Activated naive CD8-positive, alpha-beta T cell treated with anti-CD3 and anti-CD28 coated beads, Interleukin-2, amount 10 ng/mL, durations not matched to agents 7 days and 5 days (primary cell): Measurements from ENCODE around the gene RBPJ. TPM values are rescaled to one million over a fixed set of nuclear protein-coding genes. Genes with fewer than 3 reads are reported as not detected.

Source experiments
- ATAC-seq: fragments of 150-1000 bp; cut with Tn5 transposase; one replicate; pipeline ENCODE4 v1.10.0; 2021; ENCODE audit warnings: low read depth, moderate library complexity
- POLR2A ChIA-PET: fragments of 350-600 bp; sonication (Branson Sonifier 250); formaldehyde crosslinking; loops from one replicate; lab custom pipeline; 2021; ENCODE audit warnings: antibody characterized with exemption; lab: Charles Lee
- DNase-seq: peaks from one replicate; pipeline ENCODE4 v3.0.0; 2021
- H3K27ac Mint-ChIP-seq: one replicate; pipeline ENCODE4 v1.8.0; 2022; ENCODE audit warnings: mild to moderate bottlenecking, mixed read lengths
- H3K27me3 Mint-ChIP-seq: one replicate; pipeline ENCODE4 v1.8.0; 2022; ENCODE audit warnings: mild to moderate bottlenecking, moderate library complexity, mixed read lengths
- H3K36me3 Mint-ChIP-seq: one replicate; pipeline ENCODE4 v1.8.0; 2021; ENCODE audit warnings: mild to moderate bottlenecking, mixed read lengths
- H3K4me1 Mint-ChIP-seq: one replicate; pipeline ENCODE4 v1.8.0; 2021; ENCODE audit warnings: mixed read lengths
- H3K4me3 Mint-ChIP-seq: one replicate; pipeline ENCODE4 v1.8.0; 2022; ENCODE audit warnings: mild to moderate bottlenecking, moderate library complexity, mixed read lengths
- H3K9me3 Mint-ChIP-seq: one replicate; pipeline ENCODE4 v1.8.0; 2021; ENCODE audit warnings: mixed read lengths
- total RNA-seq, 2 experiments: library from RNA; stranded (reverse); gene quantifications; one replicate each; pipeline ENCODE4 v1.2.3, GENCODE V29; 2021

Gene RBPJ
- total RNA-seq, 2 experiments from 2014 or later, result 60.7 to 75.3 TPM

DNA sequence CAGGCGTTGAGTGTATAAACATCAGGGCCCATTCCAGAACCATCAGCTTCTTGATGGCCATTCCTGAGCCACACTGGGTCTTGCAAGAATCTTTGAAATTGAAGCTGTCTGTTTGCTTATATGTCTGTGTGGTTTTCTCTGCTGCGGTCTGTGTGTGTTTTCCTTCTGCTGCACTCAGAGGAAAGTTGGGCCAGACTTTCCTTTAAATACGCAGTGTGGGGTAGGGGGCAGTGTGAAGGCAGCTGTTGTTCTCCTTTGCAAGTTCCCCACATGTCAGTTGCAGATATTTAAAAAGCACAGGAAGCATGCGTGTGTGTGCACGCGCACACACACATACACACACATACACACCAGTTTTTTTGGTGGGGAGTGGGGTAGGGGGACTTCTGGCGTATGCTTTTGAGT, 137.3 kb downstream of the RBPJ start:
- Mint-ChIP-seq H3K4me3 (peak overlapping the region; percentile 39), H3K27me3 (peaks cover 2% of the 10 kb centered on the region), H3K36me3 (no peaks in the 10 kb centered on the region), H3K27ac (peak overlapping the region; percentile 44), H3K9me3 (no peaks in the 10 kb centered on the region), H3K4me1 (peaks cover 18% of the 10 kb centered on the region)
- DNase-seq, result no peak
- peak; percentile 41 for ATAC-seq
- POLR2A ChIA-PET, result interaction anchor here (0.6 kb wide), 1 partner anchor 602 kb away, joined by 3 read pairs; no protein-coding TSS in a partner anchor

DNA sequence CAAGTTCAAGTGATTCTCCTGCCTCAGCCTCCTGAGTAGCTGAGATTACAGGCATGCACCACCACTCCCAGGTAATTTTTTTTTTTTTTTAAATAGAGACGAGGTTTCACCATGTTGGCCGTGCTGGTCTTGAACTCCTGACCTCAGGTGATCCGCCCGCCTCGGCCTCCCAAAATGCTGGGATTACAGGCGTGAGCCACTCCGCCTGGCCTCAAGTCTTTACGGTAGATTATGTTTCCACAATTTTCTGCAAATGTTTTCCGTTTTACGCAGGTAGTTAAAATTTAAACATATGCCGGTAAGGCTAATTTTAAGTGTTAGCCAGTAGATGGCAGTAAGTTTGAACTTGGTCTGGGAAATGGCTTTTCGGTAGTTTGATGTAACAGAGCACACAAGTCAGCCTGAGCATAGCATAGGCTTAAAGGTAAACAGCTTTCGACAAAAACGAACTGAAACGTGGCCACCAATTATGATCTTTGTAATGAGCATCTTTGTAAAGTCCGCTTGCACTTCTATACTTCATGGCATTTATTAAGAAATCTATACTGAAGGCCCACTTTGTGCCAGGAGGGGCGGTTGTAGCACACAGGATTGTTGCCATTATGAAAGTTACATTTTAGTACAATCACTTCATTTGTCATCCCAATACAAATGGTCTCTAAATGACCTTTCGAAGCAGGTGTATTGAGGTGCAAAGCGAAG, 138.4 kb downstream of the RBPJ start:
- ATAC-seq (peak; percentile 62), DNase-seq (peak; percentile 37)
- POLR2A ChIA-PET, result no interaction called here
- H3K27ac Mint-ChIP-seq, result no peak overlapping the region
- H3K4me1 Mint-ChIP-seq, result peaks cover 18% of the 10 kb centered on the region
- H3K27me3 Mint-ChIP-seq, result peaks cover 2% of the 10 kb centered on the region
- no peaks in the 10 kb centered on the region for H3K36me3 Mint-ChIP-seq
- no peaks in the 10 kb centered on the region for H3K9me3 Mint-ChIP-seq
- peak overlapping the region; percentile 51 for H3K4me3 Mint-ChIP-seq

DNA sequence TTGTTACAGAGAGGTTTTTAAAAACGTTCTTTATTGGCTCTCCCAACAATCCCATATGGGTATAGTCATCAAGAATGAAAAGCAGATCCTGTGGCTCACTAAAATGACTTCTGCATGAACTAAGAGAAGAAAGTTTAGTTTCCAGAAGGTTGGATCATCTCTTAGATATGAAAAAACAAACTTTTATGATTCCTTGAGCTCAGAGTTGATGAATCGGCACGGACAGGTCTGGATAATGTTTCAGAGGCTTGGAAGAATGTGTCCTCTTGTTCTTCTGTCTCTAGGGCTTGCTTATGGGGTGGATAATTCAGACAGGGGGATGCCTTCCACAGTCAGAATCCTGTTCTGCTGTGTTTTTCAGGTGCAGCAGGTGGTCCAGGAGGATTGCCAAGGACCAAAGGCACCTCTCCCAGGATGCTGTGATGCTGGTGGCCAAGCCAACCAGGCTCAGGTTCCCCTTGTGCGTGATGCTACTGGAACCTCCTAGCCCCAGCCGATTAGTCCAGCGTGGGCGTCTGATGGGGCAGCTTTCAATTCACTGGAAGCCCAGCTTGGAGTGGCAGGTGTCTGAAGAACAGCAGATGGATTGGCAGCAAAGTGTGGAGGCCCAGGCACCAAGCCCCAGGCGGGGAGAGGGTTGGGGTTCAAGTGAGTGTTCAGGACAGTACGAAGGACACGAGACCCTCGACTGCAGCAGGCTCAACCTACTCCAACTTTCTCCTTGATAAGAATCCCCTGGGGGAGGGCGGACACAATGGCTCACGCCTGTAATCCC, 139.1 kb downstream of the RBPJ start:
- peaks cover 18% of the 10 kb centered on the region for H3K4me1 Mint-ChIP-seq
- DNase-seq (no peak), ATAC-seq (no peak)
- peaks cover 2% of the 10 kb centered on the region for H3K27me3 Mint-ChIP-seq
- no peaks in the 10 kb centered on the region for H3K9me3 Mint-ChIP-seq
- no peak overlapping the region for H3K27ac Mint-ChIP-seq
- POLR2A ChIA-PET, result no interaction called here
- no peaks in the 10 kb centered on the region for H3K36me3 Mint-ChIP-seq
- no peak overlapping the region for H3K4me3 Mint-ChIP-seq

DNA sequence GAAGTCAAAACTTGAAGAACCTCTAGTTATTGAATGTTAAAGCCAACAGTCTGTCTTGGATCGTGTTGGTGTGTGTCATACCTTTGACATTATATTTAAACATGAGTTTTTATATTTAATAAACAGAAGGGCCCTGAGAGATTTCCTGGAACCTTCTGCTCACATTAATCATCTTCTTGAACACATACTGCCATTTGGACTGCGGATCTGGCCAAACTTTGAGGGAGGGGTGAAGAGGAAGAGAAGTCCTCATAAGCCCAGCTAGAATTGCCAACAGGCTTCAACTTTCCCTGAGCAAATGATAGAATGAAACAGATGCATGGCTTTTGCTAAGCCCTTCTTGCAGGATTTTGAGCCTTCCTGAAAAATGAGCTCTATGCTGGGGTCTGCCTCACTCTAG, 142.1 kb downstream of the RBPJ start:
- no peak overlapping the region for H3K4me3 Mint-ChIP-seq
- H3K27me3 Mint-ChIP-seq, result peaks cover 2% of the 10 kb centered on the region
- no peak overlapping the region for H3K27ac Mint-ChIP-seq
- H3K4me1 Mint-ChIP-seq, result peaks cover 14% of the 10 kb centered on the region
- H3K36me3 Mint-ChIP-seq, result no peaks in the 10 kb centered on the region
- no peaks in the 10 kb centered on the region for H3K9me3 Mint-ChIP-seq
- ATAC-seq (no peak), DNase-seq (no peak)
- POLR2A ChIA-PET, result no interaction called here

DNA sequence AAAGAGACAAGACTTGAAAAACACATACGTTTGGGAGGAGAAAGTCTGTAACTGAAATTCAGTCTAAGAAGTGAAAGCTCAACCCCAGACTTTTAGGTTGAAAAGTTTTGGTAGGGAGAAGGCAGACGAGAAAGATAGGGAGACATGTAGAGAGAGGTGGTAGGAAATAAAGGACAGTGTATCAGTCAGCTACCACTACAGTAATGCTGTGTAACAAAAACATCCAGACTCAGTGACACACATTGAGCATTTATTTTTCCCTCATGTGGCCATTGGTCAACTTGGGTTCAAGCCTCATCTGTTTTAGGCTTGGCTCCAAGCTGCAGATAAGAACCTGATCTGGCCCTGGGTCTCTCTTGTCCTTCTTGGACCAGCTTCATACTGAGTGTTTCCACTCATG, 142.6 kb downstream of the RBPJ start:
- peaks cover 2% of the 10 kb centered on the region for H3K27me3 Mint-ChIP-seq
- H3K36me3 Mint-ChIP-seq, result no peaks in the 10 kb centered on the region
- POLR2A ChIA-PET, result no interaction called here
- H3K9me3 Mint-ChIP-seq, result no peaks in the 10 kb centered on the region
- H3K27ac Mint-ChIP-seq, result no peak overlapping the region
- DNase-seq (no peak), ATAC-seq (no peak)
- H3K4me1 Mint-ChIP-seq, result peaks cover 8% of the 10 kb centered on the region
- H3K4me3 Mint-ChIP-seq, result no peak overlapping the region

DNA sequence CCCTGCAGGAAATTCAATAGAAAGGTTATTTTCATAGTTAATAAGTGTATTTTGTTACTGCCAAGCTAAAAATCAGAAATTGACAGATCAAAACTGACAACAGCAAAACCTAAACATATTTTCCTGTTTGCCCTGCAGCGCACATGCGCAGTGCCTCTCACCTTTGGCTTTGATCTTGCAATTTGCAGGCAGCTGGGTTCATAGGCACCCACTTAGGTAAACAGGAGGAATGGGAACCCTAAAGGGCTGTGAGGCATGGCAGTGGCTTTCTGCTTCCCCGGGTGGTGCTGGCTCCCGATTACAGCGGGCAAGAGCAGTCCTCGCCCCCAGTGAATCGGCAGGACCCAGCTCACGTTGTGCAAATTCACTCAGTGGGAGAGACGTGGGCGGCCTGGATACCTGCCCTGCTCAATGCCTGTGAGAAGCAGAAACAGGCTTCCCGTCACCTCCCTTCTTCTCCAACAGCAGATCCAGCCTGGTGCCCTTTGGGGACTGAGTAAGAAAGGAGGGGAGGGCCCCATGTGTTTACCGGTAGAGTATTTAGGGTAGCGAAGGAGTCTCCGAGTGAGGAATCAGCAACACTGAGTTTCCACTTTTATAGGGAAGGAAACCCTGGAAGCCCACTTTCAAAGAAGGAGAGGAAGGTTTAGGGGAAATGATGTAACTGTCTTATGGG, 143.7 kb downstream of the RBPJ start:
- H3K27ac Mint-ChIP-seq, result no peak overlapping the region
- ATAC-seq (no peak), DNase-seq (no peak)
- POLR2A ChIA-PET, result no interaction called here
- peaks cover 2% of the 10 kb centered on the region for H3K27me3 Mint-ChIP-seq
- H3K9me3 Mint-ChIP-seq, result no peaks in the 10 kb centered on the region
- no peaks in the 10 kb centered on the region for H3K36me3 Mint-ChIP-seq
- H3K4me1 Mint-ChIP-seq, result no peaks in the 10 kb centered on the region
- no peak overlapping the region for H3K4me3 Mint-ChIP-seq

DNA sequence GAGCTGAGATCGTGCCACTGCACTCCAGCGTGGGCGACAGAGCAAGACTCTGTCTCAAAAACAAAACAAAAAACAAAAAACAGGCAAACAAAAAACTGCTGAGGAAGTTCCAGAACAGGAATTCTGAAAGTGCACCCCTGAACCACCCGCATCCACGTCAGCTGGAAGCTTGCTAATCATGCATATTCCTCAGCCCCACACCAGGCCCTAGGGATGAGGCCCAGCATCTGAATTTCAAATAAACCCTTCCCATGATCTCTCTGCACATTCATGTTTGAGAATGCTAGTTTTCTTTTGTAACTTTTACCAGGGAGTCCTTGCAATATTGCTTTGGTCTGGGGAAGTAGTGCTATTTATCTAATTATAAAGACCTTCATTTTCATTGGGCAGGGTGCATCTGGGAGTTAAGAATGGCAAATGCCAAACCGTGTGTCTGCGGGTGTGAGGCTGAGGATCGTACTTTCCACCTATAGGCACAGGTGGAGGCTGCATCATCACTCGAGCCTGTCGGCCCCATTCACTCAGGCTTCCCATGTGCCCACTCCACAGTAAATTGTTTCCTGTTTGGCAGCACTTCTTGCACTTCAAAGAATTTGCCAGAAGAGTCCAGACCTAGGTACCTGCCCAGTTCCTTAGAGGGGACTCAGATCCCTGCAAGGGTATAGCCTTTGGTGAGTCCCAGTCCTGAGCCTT, 145.9 kb downstream of the RBPJ start:
- Mint-ChIP-seq H3K27ac (no peak overlapping the region), H3K4me1 (no peaks in the 10 kb centered on the region), H3K4me3 (no peak overlapping the region), H3K9me3 (no peaks in the 10 kb centered on the region), H3K36me3 (no peaks in the 10 kb centered on the region), H3K27me3 (no peaks in the 10 kb centered on the region)
- no peak for ATAC-seq
- POLR2A ChIA-PET, result no interaction called here
- no peak for DNase-seq

DNA sequence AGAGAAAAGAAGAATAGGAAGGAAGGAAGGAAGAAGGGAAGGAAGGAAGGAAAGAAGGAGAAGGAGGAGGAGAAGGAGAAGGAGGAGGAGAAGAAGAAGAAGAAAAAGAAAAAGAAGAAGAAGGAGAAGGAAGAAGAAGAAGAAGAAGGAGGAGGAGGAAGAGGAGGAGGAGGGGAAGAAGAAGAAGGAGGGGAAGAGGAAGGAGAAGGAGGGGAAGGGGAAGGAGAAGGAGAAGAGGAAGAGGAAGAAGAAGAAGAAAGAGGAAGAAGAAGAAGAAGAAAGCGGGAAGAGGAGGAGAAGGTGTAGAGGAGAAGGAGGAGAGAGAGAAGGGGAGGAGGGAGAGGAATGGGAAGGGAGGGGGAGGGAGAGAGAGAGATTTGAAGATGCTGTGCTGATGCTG, 146.9 kb downstream of the RBPJ start:
- H3K36me3 Mint-ChIP-seq, result no peaks in the 10 kb centered on the region
- H3K27me3 Mint-ChIP-seq, result no peaks in the 10 kb centered on the region
- no peaks in the 10 kb centered on the region for H3K4me1 Mint-ChIP-seq
- POLR2A ChIA-PET, result no interaction called here
- H3K27ac Mint-ChIP-seq, result no peak overlapping the region
- H3K9me3 Mint-ChIP-seq, result no peaks in the 10 kb centered on the region
- no peak for ATAC-seq
- no peak for DNase-seq
- H3K4me3 Mint-ChIP-seq, result no peak overlapping the region

DNA sequence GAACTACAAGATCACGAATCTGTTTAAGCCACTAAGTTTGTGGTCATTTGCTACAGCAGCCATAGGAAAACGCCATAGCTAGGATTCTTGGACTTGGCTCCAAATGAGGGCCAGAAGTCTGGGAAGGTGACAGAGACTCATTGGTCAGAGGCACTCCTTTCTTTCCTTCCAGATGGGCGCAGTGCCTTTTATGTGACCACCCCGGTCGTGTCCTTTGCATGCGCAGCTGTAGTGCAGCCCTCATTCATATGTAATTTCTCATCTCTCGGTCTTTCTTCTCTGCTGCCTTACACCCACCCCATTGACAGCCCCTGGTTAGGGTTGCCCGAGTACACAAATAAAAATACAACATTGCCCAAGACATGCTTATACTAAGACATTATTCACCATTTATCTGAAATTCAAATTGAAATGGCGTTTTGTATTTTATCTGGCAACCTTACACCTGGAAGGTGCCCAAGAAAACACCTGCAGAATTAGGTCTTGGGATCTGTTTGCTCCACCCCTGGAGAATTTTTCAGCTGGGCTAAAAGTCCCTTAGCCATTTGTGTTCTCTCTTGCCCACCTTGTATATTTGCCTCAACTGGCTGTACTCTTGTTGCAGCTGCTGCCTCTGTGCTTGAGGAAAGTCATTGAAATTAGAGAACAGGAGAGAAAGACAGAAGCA, 147.6 kb downstream of the RBPJ start:
- H3K4me1 Mint-ChIP-seq, result no peaks in the 10 kb centered on the region
- no peaks in the 10 kb centered on the region for H3K36me3 Mint-ChIP-seq
- H3K27me3 Mint-ChIP-seq, result no peaks in the 10 kb centered on the region
- no peak overlapping the region for H3K4me3 Mint-ChIP-seq
- DNase-seq (no peak), ATAC-seq (no peak)
- POLR2A ChIA-PET, result no interaction called here
- no peak overlapping the region for H3K27ac Mint-ChIP-seq
- no peaks in the 10 kb centered on the region for H3K9me3 Mint-ChIP-seq

DNA sequence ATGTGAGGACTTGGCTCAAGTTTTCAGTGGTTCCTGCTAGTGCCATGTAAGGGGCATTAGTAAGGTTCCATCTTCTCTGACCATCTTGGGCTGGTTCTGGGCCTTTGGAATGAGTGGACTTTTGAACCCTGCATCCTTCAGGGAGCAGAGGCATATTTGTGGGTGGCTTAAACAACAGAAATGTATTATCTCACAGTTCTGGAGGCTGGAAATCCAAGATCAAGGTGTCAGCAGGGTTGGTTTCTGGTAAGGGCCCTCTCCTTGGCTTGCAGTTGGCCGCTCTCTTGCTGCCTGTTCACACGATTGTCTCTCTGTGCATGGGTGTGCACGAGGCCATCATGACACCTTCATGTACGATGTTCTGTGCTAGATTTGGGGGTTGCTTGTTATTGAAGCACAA, 148.2 kb downstream of the RBPJ start:
- Mint-ChIP-seq H3K4me1 (no peaks in the 10 kb centered on the region), H3K36me3 (no peaks in the 10 kb centered on the region), H3K27ac (no peak overlapping the region), H3K27me3 (no peaks in the 10 kb centered on the region), H3K9me3 (no peaks in the 10 kb centered on the region), H3K4me3 (no peak overlapping the region)
- ATAC-seq, result no peak
- DNase-seq, result no peak
- POLR2A ChIA-PET, result no interaction called here

DNA sequence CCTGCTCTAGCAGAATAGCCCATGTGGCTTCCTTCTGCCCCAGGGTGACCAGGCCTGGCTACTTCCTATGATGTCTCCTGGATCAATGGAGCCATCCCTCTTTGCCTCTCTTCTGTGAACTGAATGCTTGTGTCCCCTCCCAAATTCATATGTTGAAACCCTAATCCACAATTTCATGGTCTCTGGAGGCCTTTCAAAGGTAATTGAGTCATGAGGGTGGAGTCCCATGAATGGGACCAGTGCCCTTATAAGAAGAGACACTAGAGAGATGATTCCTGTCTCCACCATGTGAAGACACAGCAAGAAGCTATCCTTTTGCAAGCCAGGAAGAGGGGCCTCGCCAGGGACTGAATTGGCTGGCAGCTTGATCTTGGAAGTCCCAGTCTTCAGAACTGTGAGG, 151.1 kb downstream of the RBPJ start:
- Mint-ChIP-seq H3K36me3 (no peaks in the 10 kb centered on the region), H3K9me3 (no peaks in the 10 kb centered on the region), H3K27ac (no peak overlapping the region), H3K4me3 (no peak overlapping the region), H3K27me3 (no peaks in the 10 kb centered on the region), H3K4me1 (no peaks in the 10 kb centered on the region)
- POLR2A ChIA-PET, result no interaction called here
- DNase-seq (no peak), ATAC-seq (no peak)

DNA sequence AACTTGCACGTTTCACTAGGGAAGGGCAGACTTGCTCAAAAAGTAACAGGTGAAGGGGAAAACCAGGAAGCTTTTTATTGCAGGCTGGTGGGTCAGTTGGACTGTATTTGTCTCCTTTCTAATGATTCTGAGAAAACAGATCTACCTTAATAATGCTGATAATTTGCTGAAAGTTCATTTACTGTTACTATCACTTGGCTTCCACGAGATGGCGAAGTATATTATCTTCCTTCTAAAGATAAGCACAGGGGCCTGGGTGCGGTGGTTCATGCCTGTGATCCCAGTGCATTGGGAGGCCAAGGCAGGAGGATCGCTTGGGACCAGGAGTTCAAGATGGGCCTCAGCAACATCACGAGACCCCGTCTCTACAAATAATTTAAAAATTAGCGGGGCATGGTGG, 153.1 kb downstream of the RBPJ start:
- Mint-ChIP-seq H3K36me3 (no peaks in the 10 kb centered on the region), H3K27me3 (no peaks in the 10 kb centered on the region)
- ATAC-seq, result no peak

DNA sequence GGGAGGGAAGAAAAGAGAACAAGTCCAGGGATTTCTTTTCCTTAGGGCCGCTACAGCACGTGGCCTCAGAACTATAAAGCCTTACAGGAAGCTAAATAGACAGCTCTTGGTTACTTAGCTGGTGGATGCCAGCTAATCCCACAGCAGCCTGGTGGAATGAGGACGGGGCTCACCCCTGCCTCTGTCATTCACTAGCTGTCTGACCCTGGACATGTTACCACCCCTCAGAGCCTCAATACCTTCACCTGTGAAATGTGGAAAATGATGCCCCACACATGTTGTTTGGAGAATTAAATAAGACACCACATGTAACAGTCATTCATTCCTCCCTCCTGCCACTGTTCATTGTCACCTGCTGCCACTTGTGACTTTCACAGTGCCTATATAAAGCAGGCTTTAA, 153.7 kb downstream of the RBPJ start:
- Mint-ChIP-seq H3K27ac (no peak overlapping the region), H3K36me3 (no peaks in the 10 kb centered on the region), H3K9me3 (no peaks in the 10 kb centered on the region), H3K4me1 (no peaks in the 10 kb centered on the region), H3K4me3 (no peak overlapping the region), H3K27me3 (no peaks in the 10 kb centered on the region)
- ATAC-seq, result no peak
- POLR2A ChIA-PET, result no interaction called here
- no peak for DNase-seq

More for the DNA sequence above, 153.1 kb downstream of the RBPJ start:
- H3K4me3 Mint-ChIP-seq, result no peak overlapping the region
- H3K27ac Mint-ChIP-seq, result no peak overlapping the region
- H3K9me3 Mint-ChIP-seq, result no peaks in the 10 kb centered on the region
- POLR2A ChIA-PET, result no interaction called here
- DNase-seq, result no peak
- no peaks in the 10 kb centered on the region for H3K4me1 Mint-ChIP-seq
